A549 treated with ZK216348 at 1 μM for 4 hours (cell line): Measurements from ENCODE around the gene HEATR1. TPM values are rescaled to one million over a fixed set of nuclear protein-coding genes. Genes with fewer than 3 reads are reported as not detected.

Experiments
- total RNA-seq: library from RNA; stranded (reverse); fragments of 200-300 nt; extraction: Qiagen RNA extraction; gene quantifications from 5 replicates; pipeline ENCODE4 v1.2.3, GENCODE V29; 2022; ENCODE audit warnings: low read depth

Gene HEATR1
- total RNA-seq, result 20.3 to 28.4 TPM (median 25.0 TPM) in 5 replicates

DNA sequence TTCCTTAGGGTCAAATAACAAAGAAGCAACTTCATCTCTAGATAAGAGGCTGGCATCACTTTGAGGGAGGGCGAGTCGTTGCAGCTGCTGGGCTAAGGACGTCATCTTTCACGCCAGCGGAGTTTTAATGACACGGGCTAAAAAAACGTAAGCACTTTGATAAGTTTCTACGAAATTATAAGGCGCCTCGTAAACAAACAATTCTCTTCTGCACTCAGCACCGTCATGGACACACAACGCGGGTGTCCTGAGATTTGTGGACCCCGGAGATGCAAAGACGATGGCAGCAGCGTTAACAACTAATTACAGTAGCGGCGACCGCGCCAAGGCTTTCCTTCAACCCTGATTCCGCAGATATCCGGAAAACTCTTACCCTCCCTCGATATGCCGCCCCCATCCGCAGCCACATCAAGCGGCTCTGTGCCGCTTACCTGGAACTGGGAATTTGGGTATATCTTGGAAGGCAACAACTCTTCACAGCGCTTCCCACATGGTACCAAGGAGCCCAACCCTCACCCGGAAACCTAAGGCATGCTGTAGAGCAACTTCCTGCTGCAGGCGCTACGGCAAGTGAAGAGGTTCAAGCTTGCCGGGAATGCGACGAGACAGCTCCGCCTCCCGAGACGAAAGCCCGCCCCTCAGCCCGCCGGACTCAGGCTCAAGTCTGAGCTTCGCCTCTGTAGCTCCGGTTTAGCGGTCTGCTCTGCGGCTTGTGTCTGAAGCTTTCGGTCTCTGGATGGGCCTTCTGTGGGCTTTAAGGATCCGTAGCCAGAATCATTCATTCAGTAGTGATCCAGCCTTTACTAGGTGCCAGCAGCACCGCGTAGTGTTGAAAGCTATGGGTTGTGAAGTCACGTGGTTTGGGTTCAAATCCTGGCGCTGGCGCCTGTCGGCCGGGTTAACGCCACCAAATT lies at the start of gene HEATR1:
HEATR1 (minus strand) TSS at position 526 of the 914 bp plus-strand sequence; CDS start at position 105, 421 bp downstream.

DNA sequence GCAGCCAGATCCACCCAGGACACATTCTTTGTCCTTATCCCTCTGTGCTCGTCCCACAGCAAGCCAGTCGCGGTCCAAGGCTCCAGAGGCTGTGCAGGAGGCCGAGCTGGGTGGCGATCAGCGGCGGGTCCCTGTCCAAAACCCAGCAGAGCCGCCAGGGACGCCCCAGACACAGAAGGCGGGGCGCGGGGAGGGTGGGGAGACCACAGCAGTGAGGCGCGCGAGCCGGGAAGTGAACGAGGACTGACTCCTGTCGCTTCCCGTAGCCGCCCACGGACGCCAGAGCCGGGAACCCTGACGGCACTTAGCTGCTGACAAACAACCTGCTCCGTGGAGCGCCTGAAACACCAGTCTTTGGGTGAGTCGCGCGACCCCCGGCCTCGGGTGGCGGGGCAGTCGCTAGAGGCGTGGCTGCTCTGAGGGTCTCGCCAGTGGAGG lies 80.6 kb downstream of the HEATR1 start, which contains the start of gene LGALS8:
LGALS8 (plus strand) TSS at position 279 of the 438 bp plus-strand sequence. CDS start 2,089 bp downstream, outside the sequence.

Other genes starting within 250 kb of the HEATR1 start
- 2.8 to 3.3 TPM (median 3.1 TPM) in 5 replicates for gene EDARADD, start 210.2 kb downstream of the HEATR1 start, total RNA-seq
- gene LGALS8, start 80.5 kb downstream of the HEATR1 start, total RNA-seq, result 28.2 to 49.4 TPM (median 31.8 TPM) in 5 replicates
- not detected in 5 replicates for gene ACTN2, start 82.0 kb upstream of the HEATR1 start, total RNA-seq
- gene MTR, start 190.8 kb upstream of the HEATR1 start, total RNA-seq, result 4.3 to 7.9 TPM (median 7.2 TPM) in 5 replicates